ENCODE data around the gene C2CD4B.

Gene C2CD4B

GRCh38 chr15:62136911-62137865, 27.9 kb downstream of the C2CD4B start:
- H3K27ac ChIP-seq (ENCODE audit: low read depth, low read length): no peak overlapping the region

GRCh38 chr15:62135532-62136134, 29.5 kb downstream of the C2CD4B start:
- no peak overlapping the region for H3K4me3 ChIP-seq (ENCODE audit: low read depth in 1 of 2, low read length in 2 of 2)
- no peaks in the 10 kb centered on the region for H3K36me3 ChIP-seq (ENCODE audit: control insufficient read depth in 1 of 2, insufficient read depth in 2 of 2, low read length in 2 of 2)
- no peak overlapping the region for H3K9ac ChIP-seq (ENCODE audit: low read depth in 1 of 2, low read length in 2 of 2)
- peaks cover 25 to 34% of the 10 kb centered on the region in 2 donors for H3K4me1 ChIP-seq (ENCODE audit: control insufficient read depth in 1 of 2, insufficient read depth in 2 of 2, low read length in 2 of 2)
- no peaks in the 10 kb centered on the region for H3K9me3 ChIP-seq (ENCODE audit: control insufficient read depth in 1 of 2, low read length in 2 of 2)
- H3K27me3 ChIP-seq (ENCODE audit: control insufficient read depth in 1 of 2, insufficient read depth in 2 of 2, low read length in 2 of 2): no peaks in the 10 kb centered on the region
- no peak overlapping the region for H3K27ac ChIP-seq (ENCODE audit: low read depth, low read length)

More at GRCh38 chr15:62136911-62137865, 27.9 kb downstream of the C2CD4B start:
- H3K9me3 ChIP-seq (ENCODE audit: control insufficient read depth in 1 of 2, low read length in 2 of 2): no peaks in the 10 kb centered on the region
- no peak overlapping the region for H3K4me3 ChIP-seq (ENCODE audit: low read depth in 1 of 2, low read length in 2 of 2)
- no peaks in the 10 kb centered on the region for H3K27me3 ChIP-seq (ENCODE audit: control insufficient read depth in 1 of 2, insufficient read depth in 2 of 2, low read length in 2 of 2)
- no peaks in the 10 kb centered on the region for H3K36me3 ChIP-seq (ENCODE audit: control insufficient read depth in 1 of 2, insufficient read depth in 2 of 2, low read length in 2 of 2)
- H3K4me1 ChIP-seq (ENCODE audit: control insufficient read depth in 1 of 2, insufficient read depth in 2 of 2, low read length in 2 of 2): peaks cover 27 to 40% of the 10 kb centered on the region in 2 donors
- no peak overlapping the region for H3K9ac ChIP-seq (ENCODE audit: low read depth in 1 of 2, low read length in 2 of 2)

GRCh38 chr15:62133141-62133540, 31.9 kb downstream of the C2CD4B start:
- no peaks in the 10 kb centered on the region for H3K9me3 ChIP-seq (ENCODE audit: control insufficient read depth in 1 of 2, low read length in 2 of 2)
- no peak overlapping the region for H3K4me3 ChIP-seq (ENCODE audit: low read depth in 1 of 2, low read length in 2 of 2)
- H3K36me3 ChIP-seq (ENCODE audit: control insufficient read depth in 1 of 2, insufficient read depth in 2 of 2, low read length in 2 of 2): no peaks in the 10 kb centered on the region
- no peak overlapping the region for H3K9ac ChIP-seq (ENCODE audit: low read depth in 1 of 2, low read length in 2 of 2)
- H3K4me1 ChIP-seq (ENCODE audit: control insufficient read depth in 1 of 2, insufficient read depth in 2 of 2, low read length in 2 of 2): peaks cover 24 to 33% of the 10 kb centered on the region in 2 donors
- no peak overlapping the region for H3K27ac ChIP-seq (ENCODE audit: low read depth, low read length)
- no peaks in the 10 kb centered on the region for H3K27me3 ChIP-seq (ENCODE audit: control insufficient read depth in 1 of 2, insufficient read depth in 2 of 2, low read length in 2 of 2)

GRCh38 chr15:62128916-62129315, 36.2 kb downstream of the C2CD4B start:
- H3K27me3 ChIP-seq (ENCODE audit: control insufficient read depth in 1 of 2, insufficient read depth in 2 of 2, low read length in 2 of 2): no peaks in the 10 kb centered on the region
- H3K9me3 ChIP-seq (ENCODE audit: control insufficient read depth in 1 of 2, low read length in 2 of 2): peaks cover 0 to 4% of the 10 kb centered on the region in 2 donors
- no peaks in the 10 kb centered on the region for H3K36me3 ChIP-seq (ENCODE audit: control insufficient read depth in 1 of 2, insufficient read depth in 2 of 2, low read length in 2 of 2)
- no peak overlapping the region for H3K27ac ChIP-seq (ENCODE audit: low read depth, low read length)
- no peak overlapping the region for H3K9ac ChIP-seq (ENCODE audit: low read depth in 1 of 2, low read length in 2 of 2)
- no peak overlapping the region for H3K4me3 ChIP-seq (ENCODE audit: low read depth in 1 of 2, low read length in 2 of 2)
- peaks cover 13 to 16% of the 10 kb centered on the region in 2 donors for H3K4me1 ChIP-seq (ENCODE audit: control insufficient read depth in 1 of 2, insufficient read depth in 2 of 2, low read length in 2 of 2)

GRCh38 chr15:62126364-62126763, 38.7 kb downstream of the C2CD4B start:
- Histone ChIP-seq H3K27ac (ENCODE audit: low read depth, low read length) (no peak overlapping the region), H3K27me3 (ENCODE audit: control insufficient read depth in 1 of 2, insufficient read depth in 2 of 2, low read length in 2 of 2) (no peaks in the 10 kb centered on the region), H3K36me3 (ENCODE audit: control insufficient read depth in 1 of 2, insufficient read depth in 2 of 2, low read length in 2 of 2) (no peaks in the 10 kb centered on the region), H3K9me3 (ENCODE audit: control insufficient read depth in 1 of 2, low read length in 2 of 2) (peaks cover 0 to 4% of the 10 kb centered on the region in 2 donors), H3K4me1 (ENCODE audit: control insufficient read depth in 1 of 2, insufficient read depth in 2 of 2, low read length in 2 of 2) (peaks cover 17 to 21% of the 10 kb centered on the region in 2 donors), H3K4me3 (ENCODE audit: low read depth in 1 of 2, low read length in 2 of 2) (no peak overlapping the region), H3K9ac (ENCODE audit: low read depth in 1 of 2, low read length in 2 of 2) (no peak overlapping the region)

- Histone ChIP-seq H3K9ac (ENCODE audit: low read depth in 1 of 2, low read length in 2 of 2) (no peak overlapping the region), H3K27me3 (ENCODE audit: control insufficient read depth in 1 of 2, insufficient read depth in 2 of 2, low read length in 2 of 2) (no peaks in the 10 kb centered on the region), H3K9me3 (ENCODE audit: control insufficient read depth in 1 of 2, low read length in 2 of 2) (peaks cover 0 to 4% of the 10 kb centered on the region in 2 donors), H3K4me3 (ENCODE audit: low read depth in 1 of 2, low read length in 2 of 2) (no peak overlapping the region), H3K4me1 (ENCODE audit: control insufficient read depth in 1 of 2, insufficient read depth in 2 of 2, low read length in 2 of 2) (peaks cover 17 to 21% of the 10 kb centered on the region in 2 donors), H3K27ac (ENCODE audit: low read depth, low read length) (no peak overlapping the region), H3K36me3 (ENCODE audit: control insufficient read depth in 1 of 2, insufficient read depth in 2 of 2, low read length in 2 of 2) (no peaks in the 10 kb centered on the region)
Observed at GRCh38 chr15:62125773-62126172, 39.3 kb downstream of the C2CD4B start.

- H3K36me3 ChIP-seq (ENCODE audit: control insufficient read depth in 1 of 2, insufficient read depth in 2 of 2, low read length in 2 of 2): no peaks in the 10 kb centered on the region
- no peak overlapping the region for H3K4me3 ChIP-seq (ENCODE audit: low read depth in 1 of 2, low read length in 2 of 2)
- peaks cover 17 to 25% of the 10 kb centered on the region in 2 donors for H3K4me1 ChIP-seq (ENCODE audit: control insufficient read depth in 1 of 2, insufficient read depth in 2 of 2, low read length in 2 of 2)
- H3K9ac ChIP-seq (ENCODE audit: low read depth in 1 of 2, low read length in 2 of 2): no peak overlapping the region
- no peak overlapping the region for H3K27ac ChIP-seq (ENCODE audit: low read depth, low read length)
- no peaks in the 10 kb centered on the region for H3K27me3 ChIP-seq (ENCODE audit: control insufficient read depth in 1 of 2, insufficient read depth in 2 of 2, low read length in 2 of 2)
- peaks cover 0 to 4% of the 10 kb centered on the region in 2 donors for H3K9me3 ChIP-seq (ENCODE audit: control insufficient read depth in 1 of 2, low read length in 2 of 2)
Observed at GRCh38 chr15:62124973-62125303, 40.1 kb downstream of the C2CD4B start.

- Histone ChIP-seq H3K9ac (ENCODE audit: low read depth in 1 of 2, low read length in 2 of 2) (no peak overlapping the region), H3K4me1 (ENCODE audit: control insufficient read depth in 1 of 2, insufficient read depth in 2 of 2, low read length in 2 of 2) (peaks cover 17 to 26% of the 10 kb centered on the region in 2 donors), H3K27ac (ENCODE audit: low read depth, low read length) (no peak overlapping the region), H3K4me3 (ENCODE audit: low read depth in 1 of 2, low read length in 2 of 2) (no peak overlapping the region), H3K36me3 (ENCODE audit: control insufficient read depth in 1 of 2, insufficient read depth in 2 of 2, low read length in 2 of 2) (no peaks in the 10 kb centered on the region), H3K9me3 (ENCODE audit: control insufficient read depth in 1 of 2, low read length in 2 of 2) (peaks cover 0 to 4% of the 10 kb centered on the region in 2 donors), H3K27me3 (ENCODE audit: control insufficient read depth in 1 of 2, insufficient read depth in 2 of 2, low read length in 2 of 2) (no peaks in the 10 kb centered on the region)
Observed at GRCh38 chr15:62124176-62124972, 40.7 kb downstream of the C2CD4B start.

GRCh38 chr15:62122249-62122648, 42.8 kb downstream of the C2CD4B start:
- no peak overlapping the region for H3K4me3 ChIP-seq (ENCODE audit: low read depth in 1 of 2, low read length in 2 of 2)

More at GRCh38 chr15:62122249-62122648, 42.8 kb downstream of the C2CD4B start:
- Histone ChIP-seq H3K27me3 (ENCODE audit: control insufficient read depth in 1 of 2, insufficient read depth in 2 of 2, low read length in 2 of 2) (no peaks in the 10 kb centered on the region), H3K4me1 (ENCODE audit: control insufficient read depth in 1 of 2, insufficient read depth in 2 of 2, low read length in 2 of 2) (peaks cover 27 to 41% of the 10 kb centered on the region in 2 donors), H3K27ac (ENCODE audit: low read depth, low read length) (no peak overlapping the region), H3K36me3 (ENCODE audit: control insufficient read depth in 1 of 2, insufficient read depth in 2 of 2, low read length in 2 of 2) (no peaks in the 10 kb centered on the region), H3K9ac (ENCODE audit: low read depth in 1 of 2, low read length in 2 of 2) (no peak overlapping the region), H3K9me3 (ENCODE audit: control insufficient read depth in 1 of 2, low read length in 2 of 2) (peaks cover 0 to 4% of the 10 kb centered on the region in 2 donors)
